COR-L47 (cell line): ENCODE measurements around the gene FOXA2.
"Not testable (repeated sequence)": the region's sequence is repeated elsewhere in the genome, so short reads cannot be mapped to it uniquely, and the experiment has no call there.

Source experiments
- DNase-seq: peaks from one replicate; lab custom pipeline; 2025; lab: John Stamatoyannopoulos, UW

The FOXA2 gene

GRCh38 chr20:22584522-22584921, at the start of gene FOXA2:
TSS of gene FOXA2 (minus strand) at chr20:22584572. CDS start at chr20:22584278, 294 bp downstream.
- peak; percentile 92 for DNase-seq

GRCh38 chr20:22630701-22631100, 46.3 kb upstream of the FOXA2 start:
- peak; percentile 78 for DNase-seq

- no peak for DNase-seq
Measured at GRCh38 chr20:22629927-22630326, 45.6 kb upstream of the FOXA2 start.

- no peak for DNase-seq
Measured at GRCh38 chr20:22629447-22629846, 45.1 kb upstream of the FOXA2 start.

- DNase-seq: no peak
Measured at GRCh38 chr20:22626496-22626895, 42.1 kb upstream of the FOXA2 start.

- no peak for DNase-seq
Measured at GRCh38 chr20:22623211-22623610, 38.8 kb upstream of the FOXA2 start.

GRCh38 chr20:22620342-22620741, 36.0 kb upstream of the FOXA2 start:
- no peak for DNase-seq

- DNase-seq: no peak
Measured at GRCh38 chr20:22619806-22620205, 35.4 kb upstream of the FOXA2 start.

GRCh38 chr20:22619272-22619671, 34.9 kb upstream of the FOXA2 start:
- no peak for DNase-seq

GRCh38 chr20:22617160-22617559, 32.8 kb upstream of the FOXA2 start:
- no peak for DNase-seq

- no peak for DNase-seq
Measured at GRCh38 chr20:22616551-22616950, 32.2 kb upstream of the FOXA2 start.

GRCh38 chr20:22615425-22615824, 31.1 kb upstream of the FOXA2 start:
- DNase-seq: no peak

- DNase-seq: no peak
Measured at GRCh38 chr20:22611636-22612035, 27.3 kb upstream of the FOXA2 start.

GRCh38 chr20:22607695-22608094, 23.3 kb upstream of the FOXA2 start:
- DNase-seq: no peak

- DNase-seq: no peak
Measured at GRCh38 chr20:22604815-22605214, 20.4 kb upstream of the FOXA2 start.

GRCh38 chr20:22601361-22602141, 17.2 kb upstream of the FOXA2 start:
- no peak for DNase-seq

- DNase-seq: not testable (repeated sequence)
Measured at GRCh38 chr20:22599258-22599657, 14.9 kb upstream of the FOXA2 start.

- DNase-seq: no peak
Measured at GRCh38 chr20:22597303-22597702, 12.9 kb upstream of the FOXA2 start.

GRCh38 chr20:22590662-22591061, 6.3 kb upstream of the FOXA2 start:
- no peak for DNase-seq

GRCh38 chr20:22586645-22587310, 2.4 kb upstream of the FOXA2 start:
- no peak for DNase-seq

GRCh38 chr20:22585786-22586493, 1.6 kb upstream of the FOXA2 start:
- DNase-seq: no peak

- peak; percentile 73 for DNase-seq
Measured at GRCh38 chr20:22584922-22585785, 782 bp upstream of the FOXA2 start.
